Hypothalamus (tissue), 51 donors: ENCODE data around the gene TPK1.
"Not testable (repeated sequence)": the region's sequence is repeated elsewhere in the genome, so short reads cannot be mapped to it uniquely, and the experiment has no call there.

Source experiments
- DNase-seq, 51 donors: peaks; one replicate each; lab custom pipeline; 2025; lab: John Stamatoyannopoulos, UW

TPK1 gene

GRCh38 chr7:144826208-144826607, 9.6 kb downstream of the TPK1 start:
- DNase-seq = no peak

GRCh38 chr7:144824360-144824759, 11.5 kb downstream of the TPK1 start:
- no peak for DNase-seq

- DNase-seq = no peak
These were observed 13.6 kb downstream of the TPK1 start for GRCh38 chr7:144822223-144822622.

- DNase-seq = no peak
These were observed 14.8 kb downstream of the TPK1 start for GRCh38 chr7:144821067-144821466.

GRCh38 chr7:144820552-144820951, 15.3 kb downstream of the TPK1 start:
- DNase-seq = no peak

- no peak for DNase-seq
These were observed 16.3 kb downstream of the TPK1 start for GRCh38 chr7:144819566-144819965.

- no peak for DNase-seq
These were observed 17.3 kb downstream of the TPK1 start for GRCh38 chr7:144818511-144818910.

- no peak for DNase-seq
These were observed 18.9 kb downstream of the TPK1 start for GRCh38 chr7:144817001-144817400.

- no peak for DNase-seq
These were observed 21.6 kb downstream of the TPK1 start for GRCh38 chr7:144814299-144814698.

GRCh38 chr7:144812379-144813283, 23.2 kb downstream of the TPK1 start:
- DNase-seq = no peak

- no peak for DNase-seq
These were observed 30.1 kb downstream of the TPK1 start for GRCh38 chr7:144805627-144806239.

GRCh38 chr7:144800678-144801436, 35.0 kb downstream of the TPK1 start:
- not testable (repeated sequence) for DNase-seq

GRCh38 chr7:144796919-144797318, 38.9 kb downstream of the TPK1 start:
- no peak for DNase-seq

- DNase-seq = no peak
These were observed 43.8 kb downstream of the TPK1 start for GRCh38 chr7:144792050-144792449.

- DNase-seq = no peak
These were observed 44.4 kb downstream of the TPK1 start for GRCh38 chr7:144791488-144791887.

- peak in 1 of 51 donors; percentile 7 for DNase-seq
These were observed 48.7 kb downstream of the TPK1 start for GRCh38 chr7:144787127-144787526.

GRCh38 chr7:144786522-144786921, 49.3 kb downstream of the TPK1 start:
- DNase-seq = no peak

GRCh38 chr7:144786079-144786478, 49.8 kb downstream of the TPK1 start:
- DNase-seq = no peak

- no peak for DNase-seq
These were observed 50.3 kb downstream of the TPK1 start for GRCh38 chr7:144785521-144785920.

- DNase-seq = no peak
These were observed 50.9 kb downstream of the TPK1 start for GRCh38 chr7:144784943-144785342.

- DNase-seq = no peak
These were observed 51.4 kb downstream of the TPK1 start for GRCh38 chr7:144784441-144784840.
